ENCODE data around the gene KTI12.

KTI12 gene

GRCh38 chr1:51988254-51988653, 45.4 kb downstream of the KTI12 start:
- H3K4me3 ChIP-seq (replicated peaks in 1 of 2; ENCODE audit: low read depth in 2 of 2, low read length in 2 of 2), result no peak overlapping the region
- DNase-seq (ENCODE audit: low read depth in 2 of 2), result no peak
- TF ChIP-seq CTCF (IDR thresholded peaks at IDR 0.05; ENCODE audit: low read depth, low read length), result no peak

- H3K4me3 ChIP-seq (replicated peaks in 1 of 2; ENCODE audit: low read depth in 2 of 2, low read length in 2 of 2), result no peak overlapping the region
- TF ChIP-seq CTCF (IDR thresholded peaks at IDR 0.05; ENCODE audit: low read depth, low read length), result no peak
- DNase-seq (ENCODE audit: low read depth in 2 of 2), result no peak
These were observed 46.9 kb downstream of the KTI12 start for GRCh38 chr1:51986718-51987117.

GRCh38 chr1:51982161-51982560, 51.4 kb downstream of the KTI12 start:
- H3K4me3 ChIP-seq (replicated peaks in 1 of 2; ENCODE audit: low read depth in 2 of 2, low read length in 2 of 2), result no peak overlapping the region
- no peak for DNase-seq (ENCODE audit: low read depth in 2 of 2)
- no peak for TF ChIP-seq CTCF (IDR thresholded peaks at IDR 0.05; ENCODE audit: low read depth, low read length)
